GM21423 (cell line): ENCODE results near the gene CARD19.
"Not testable (repeated sequence)": the region's sequence is repeated elsewhere in the genome, so short reads cannot be mapped to it uniquely, and the experiment has no call there.

Source experiments
- ATAC-seq: cut with Tn5 transposase; IDR thresholded peaks from one replicate; pipeline ENCODE4 v1.9.1; 2021; ENCODE audit warnings: mild to moderate bottlenecking, moderate library complexity; ENCODE audit not compliant: unreplicated experiment

Gene CARD19

DNA sequence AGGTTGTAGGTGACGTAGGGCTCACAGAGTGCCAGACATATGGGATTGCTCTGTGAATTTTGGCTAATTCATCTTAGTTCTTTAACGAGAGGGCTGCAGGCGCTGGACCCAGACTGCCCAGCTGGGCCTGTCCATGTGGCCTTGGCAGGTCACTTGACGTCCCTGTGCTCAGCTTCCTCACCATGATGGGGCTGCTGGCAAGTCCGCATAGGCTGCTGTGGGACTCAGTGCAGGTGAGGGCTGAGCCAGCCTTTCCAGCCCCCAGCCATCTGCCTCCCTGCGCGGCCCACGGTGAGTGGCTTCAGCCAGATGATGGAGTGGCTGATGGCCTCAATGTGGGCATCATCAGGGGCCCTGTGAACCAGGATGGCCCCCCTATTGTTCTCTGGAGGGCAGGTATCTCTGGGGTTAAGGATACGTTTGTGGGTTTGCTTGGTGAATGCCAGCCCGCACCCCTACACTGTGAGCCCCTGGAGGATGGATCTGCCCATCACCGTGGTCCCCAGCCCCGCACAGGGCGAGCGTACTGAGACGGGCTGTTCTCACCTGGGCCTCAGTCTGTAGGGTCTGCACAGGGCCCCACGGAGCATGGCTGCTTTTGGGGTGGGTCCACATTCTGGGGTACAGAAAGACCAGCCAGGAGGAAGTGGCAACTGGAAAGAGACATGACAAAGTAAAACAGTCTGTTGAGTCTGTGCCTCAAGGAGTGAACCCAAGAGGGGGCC, 3.7 kb downstream of the CARD19 start:
- no peak for ATAC-seq

DNA sequence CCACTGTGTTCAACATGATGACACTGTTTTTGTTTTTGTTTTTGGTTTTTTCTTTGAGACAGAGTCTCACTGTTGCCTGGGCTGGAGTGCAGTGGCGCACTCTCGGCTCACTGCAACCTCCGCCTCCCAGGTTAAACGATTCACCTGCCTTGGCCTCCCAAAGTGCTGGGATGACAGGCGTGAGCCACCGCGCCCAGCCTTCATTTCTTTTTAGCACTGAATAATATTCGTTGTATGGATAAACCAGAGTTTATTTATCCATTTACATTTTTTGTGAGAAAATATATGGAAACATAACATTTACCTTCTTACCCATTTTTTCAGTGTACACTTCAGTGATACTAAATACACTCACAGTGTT, 4.2 kb downstream of the CARD19 start:
- ATAC-seq, result no peak

DNA sequence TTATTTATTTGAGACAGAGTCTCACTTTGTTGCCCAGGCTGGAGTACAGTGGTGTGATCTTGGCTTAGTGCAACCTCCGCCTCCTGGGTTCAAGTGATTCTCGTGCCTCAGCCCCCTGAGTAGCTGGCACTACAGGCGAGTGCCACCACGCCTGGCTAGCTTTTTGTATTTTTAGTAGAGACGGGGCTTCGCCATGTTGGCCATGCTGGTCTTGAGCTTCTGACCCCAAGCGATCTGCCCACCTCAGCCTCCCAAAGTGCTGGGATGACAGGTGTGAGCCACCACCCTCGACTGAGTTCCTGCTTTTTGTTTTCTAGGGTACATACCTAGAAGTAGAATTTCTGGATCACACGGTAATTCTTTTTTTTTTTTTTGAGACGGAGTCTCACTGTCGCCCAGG, 5.1 kb downstream of the CARD19 start:
- not testable (repeated sequence) for ATAC-seq

DNA sequence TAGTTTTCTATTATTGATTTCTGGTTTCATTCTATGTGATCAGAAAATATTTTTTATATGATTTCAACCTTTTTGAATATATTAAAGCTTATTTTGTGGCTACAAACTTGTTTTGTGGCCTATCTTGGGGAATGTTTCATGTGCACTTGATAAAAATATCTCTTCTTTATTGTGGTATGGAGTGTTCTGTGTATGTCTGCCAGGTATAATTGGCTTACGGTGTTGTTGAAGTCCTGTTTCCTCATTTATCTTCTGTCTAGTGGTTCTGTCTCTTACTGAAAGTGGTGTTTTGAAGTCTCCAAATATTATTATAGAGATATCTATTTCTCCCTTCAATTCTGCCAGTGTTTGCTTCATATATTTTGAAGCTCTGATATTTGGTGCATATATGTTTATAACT, 9.6 kb downstream of the CARD19 start:
- no peak for ATAC-seq

DNA sequence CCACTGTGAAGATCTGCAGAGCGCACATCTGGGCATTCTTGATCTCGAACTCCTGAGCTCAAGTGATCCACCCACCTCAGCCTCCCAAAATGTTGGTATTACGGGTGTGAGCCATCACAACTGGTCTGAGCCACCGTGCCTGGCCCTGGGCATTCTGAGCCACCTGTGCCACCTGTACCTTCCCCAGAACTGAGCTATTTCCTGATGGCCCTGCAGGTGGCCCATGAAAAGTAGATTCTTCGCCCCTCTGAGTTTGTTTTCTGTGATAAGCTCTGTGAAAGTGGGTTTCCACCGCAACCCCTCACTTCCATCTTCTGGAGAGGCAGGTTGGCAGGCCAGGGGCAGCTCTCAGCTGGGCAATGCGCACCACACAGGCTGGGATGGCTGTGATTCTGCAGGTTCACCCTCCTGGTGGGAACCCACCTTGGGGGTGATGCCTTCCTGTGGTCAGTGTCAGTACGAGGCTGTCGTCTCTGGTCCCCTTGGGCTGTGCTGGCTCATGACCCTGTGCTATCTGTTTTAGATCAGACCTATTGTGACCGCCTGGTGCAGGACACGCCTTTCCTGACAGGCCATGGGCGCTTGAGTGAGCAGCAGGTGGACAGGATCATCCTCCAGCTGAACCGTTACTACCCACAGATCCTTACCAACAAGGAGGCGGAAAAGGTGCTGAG, 11.3 kb downstream of the CARD19 start:
- ATAC-seq, result no peak

DNA sequence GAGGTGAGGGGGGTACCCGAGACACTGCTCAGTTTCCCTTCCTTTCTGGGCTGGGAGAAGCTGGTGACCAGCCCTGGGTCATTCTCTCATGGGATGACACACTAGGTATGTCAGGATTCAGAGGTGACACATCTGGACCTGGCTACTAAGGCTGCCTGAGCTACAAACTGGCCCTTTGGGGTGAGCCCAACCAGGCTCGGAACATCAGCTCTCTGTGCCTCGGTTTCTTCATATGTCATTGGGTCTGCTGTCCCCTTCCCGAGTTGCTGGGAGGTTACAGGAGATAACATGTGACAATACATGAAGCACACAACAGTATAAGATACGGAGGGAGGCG, 11.8 kb downstream of the CARD19 start:
- ATAC-seq, result no peak

DNA sequence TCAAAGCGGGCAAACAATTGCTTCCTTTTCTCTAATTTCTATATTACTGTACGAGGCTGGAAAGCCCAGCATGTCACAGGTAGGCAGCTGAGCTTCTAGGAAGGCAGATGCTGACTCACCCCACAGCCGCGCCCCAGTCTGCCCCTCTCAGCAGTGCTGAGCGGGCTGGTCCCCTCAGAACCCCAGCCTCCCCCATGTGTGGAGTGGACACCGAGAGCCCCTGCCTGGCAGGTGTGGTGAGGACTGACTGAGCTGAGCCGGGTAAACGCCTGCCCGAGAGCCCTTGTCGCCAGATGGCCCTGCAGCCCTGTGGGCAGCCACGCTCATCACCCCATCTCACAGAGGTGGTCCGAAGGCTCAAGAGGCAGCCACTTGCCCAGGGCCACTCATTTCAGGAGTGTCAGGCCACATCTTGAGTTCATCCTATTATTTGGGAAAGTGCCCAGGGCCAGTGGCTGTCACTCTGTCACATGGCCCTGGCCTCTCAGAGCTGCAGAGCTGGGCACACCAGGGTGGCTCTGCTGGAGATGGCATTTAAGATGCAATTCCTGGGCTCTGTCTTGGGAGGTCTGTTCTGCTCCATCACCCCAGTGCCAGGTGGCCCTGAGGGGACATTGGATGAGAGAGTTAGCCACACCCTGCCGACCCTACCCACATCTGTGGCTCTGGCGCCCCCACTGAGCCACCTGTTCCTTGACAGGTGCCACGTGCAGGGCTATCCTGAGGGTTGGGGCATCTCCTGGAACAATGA, 12.4 kb downstream of the CARD19 start:
- ATAC-seq, result no peak

DNA sequence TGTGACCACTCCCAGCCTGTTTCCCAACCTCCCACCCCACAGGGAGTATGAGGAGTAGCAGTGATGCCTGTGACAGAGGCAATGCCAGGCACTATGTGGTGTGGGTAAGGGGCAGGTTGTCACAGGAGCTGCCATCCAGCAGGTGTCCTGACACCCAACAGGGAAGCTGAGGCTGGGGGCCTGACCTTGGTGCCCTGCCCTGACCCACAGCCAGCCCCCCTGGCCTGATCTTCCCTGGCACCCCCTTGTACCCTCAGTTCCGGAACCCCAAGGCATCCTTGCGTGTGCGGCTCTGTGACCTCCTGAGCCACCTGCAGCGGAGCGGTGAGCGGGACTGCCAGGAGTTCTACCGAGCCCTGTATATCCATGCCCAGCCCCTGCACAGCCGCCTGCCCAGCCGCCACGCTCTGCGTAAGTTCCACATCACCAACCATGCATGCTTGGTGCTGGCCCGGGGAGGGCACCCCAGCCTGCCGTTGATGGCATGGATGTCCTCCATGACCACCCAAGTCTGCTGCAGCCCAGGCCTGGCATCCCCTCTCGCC, 14.4 kb downstream of the CARD19 start:
- ATAC-seq, result no peak

DNA sequence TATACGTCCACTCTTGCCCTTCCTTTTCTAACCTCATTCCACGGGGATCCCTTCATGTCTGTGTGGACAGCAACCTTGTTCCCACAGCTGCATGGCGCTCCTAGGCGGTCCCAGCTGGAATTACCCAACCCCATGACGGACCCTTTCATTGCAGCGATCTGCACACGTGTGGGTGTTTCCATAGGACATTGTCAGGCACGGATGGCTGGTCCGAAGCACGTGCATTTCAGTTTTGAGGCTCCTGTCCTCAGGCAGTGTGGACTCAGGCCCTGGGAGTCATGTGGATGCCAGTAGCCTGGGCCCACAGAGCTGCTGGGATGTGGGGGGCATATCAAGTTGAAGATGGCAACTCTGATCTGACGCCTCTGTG, 15.0 kb downstream of the CARD19 start:
- no peak for ATAC-seq

DNA sequence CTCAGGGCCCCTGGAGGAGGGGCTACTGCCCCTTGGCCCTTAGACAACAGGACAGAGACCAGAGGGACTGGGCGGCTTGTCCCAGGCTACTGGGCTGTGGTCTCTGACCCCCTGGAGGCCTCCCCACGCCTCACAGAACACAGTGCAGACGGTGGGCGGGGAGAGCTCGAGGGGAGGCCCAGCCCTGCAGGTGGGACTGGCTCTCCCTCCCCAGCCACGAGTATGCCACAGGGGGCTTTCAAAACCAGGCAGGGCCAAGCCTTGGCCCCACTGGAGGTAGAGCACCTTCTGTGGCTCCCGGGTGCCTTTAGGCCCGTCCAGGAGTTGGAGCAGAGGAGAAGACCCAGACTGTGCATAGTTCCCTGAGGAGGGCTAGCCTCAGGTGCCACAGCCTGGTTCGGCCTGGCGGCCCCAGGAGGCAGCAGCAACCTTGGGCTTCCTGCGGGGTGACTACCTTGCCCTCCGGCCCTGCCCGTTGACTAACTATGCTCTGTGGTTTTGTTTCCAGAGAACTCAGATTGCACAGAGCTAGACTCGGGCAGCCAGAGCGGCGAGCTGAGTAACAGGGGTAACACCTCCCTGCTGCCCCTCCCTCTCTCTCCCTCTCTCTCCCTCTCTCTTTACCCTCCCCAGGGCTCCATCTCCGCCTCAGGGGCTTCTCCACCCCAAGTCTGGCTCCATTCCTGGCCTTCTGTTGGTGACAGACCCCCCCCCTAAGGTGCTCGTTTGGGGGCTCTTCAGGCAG, 15.5 kb downstream of the CARD19 start:
- ATAC-seq, result no peak

DNA sequence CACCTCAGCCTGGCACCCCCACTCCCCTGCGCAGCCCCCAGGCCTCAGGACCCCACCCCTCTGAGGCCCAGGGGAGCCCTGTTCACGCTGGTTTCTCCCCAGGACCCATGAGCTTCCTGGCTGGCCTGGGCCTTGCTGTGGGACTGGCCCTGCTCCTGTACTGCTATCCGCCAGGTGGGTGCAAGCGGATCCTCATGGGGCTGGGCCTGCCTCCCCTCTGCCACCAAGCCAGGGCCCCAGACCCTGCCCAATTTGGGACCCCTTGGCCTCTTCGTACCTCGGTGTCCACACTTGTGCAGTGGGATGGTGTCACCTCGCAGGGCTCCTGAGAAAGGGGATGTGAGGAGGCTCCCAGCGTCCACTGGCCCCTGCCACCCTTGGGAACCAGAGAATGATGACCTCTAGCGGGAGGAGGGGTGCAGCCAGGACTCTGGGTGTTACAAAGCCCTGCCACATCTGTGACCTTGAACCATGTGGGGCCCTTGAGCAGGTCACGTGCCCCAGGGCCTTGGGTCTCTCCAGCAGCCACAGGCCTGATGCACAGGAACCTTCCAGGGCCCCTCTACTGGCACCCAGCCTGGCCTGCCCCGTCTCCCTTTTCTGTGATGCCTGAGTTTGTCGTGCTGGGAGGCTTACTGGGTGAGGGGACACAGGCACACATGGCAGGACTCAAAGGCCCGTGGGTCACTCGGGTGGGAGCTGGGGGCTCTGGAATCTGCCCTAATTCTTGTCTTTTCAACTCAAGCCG, 16.3 kb downstream of the CARD19 start:
- ATAC-seq, result no peak

DNA sequence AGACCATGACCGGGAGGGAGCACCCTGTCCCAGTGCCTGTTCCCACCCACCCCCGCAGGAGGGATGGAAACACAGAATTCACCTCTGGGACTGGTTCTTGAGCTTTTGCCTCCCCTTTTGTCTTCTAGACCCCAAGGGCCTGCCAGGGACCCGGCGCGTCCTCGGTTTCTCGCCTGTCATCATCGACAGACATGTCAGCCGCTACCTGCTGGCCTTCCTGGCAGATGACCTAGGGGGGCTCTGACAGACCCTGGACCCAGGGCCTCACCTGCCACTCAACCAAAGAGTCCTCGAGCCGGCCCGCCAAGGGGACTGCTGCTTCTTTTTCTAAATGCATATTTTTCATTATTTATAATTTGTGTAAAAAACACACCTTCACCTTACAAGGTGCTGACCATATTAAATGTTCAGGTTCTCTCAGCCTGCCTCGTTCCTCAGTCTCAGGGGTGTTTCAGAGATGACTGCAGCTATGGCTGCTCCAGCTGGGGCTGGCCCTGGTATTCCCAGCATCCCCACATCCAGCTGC, 16.9 kb downstream of the CARD19 start:
- no peak for ATAC-seq

DNA sequence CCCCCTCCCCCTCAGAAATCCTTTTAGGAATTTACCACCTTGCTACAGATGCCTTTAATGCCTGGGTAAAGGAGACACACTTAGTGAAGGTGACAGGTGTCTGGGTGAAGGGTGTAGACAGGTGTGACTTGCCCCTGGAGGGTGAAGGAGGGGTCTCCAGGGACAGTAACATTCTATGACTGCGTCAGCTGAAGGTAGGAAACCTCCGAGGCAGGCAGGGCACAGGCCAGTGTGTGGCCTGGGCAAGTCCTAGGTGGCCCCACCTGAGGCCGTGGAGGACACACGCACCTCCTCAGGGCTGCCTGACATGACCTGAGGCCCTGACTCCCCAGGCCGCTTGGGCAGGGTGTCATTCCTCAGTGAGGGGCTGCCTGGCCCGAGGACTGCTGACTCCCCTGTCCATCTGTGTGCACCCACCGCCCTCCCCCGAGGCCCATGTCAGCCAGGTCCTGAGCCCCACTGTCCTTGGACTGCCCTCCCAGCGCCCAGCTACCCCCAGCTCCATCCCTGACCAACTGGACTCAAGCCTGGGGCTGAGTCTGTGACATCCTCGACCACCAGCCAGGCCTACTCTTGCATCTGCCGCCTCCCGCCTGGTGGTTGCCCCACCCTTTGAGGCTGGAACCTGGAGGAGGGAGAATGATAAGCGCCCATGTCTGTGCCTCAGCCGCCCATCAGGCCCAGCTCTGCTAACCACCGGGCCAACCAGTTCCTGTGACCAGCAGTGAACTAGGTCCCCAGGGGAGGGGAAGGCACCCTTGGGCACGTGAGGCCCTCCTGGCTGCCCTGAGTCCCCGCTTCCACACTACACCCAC, 18.4 kb downstream of the CARD19 start:
- no peak for ATAC-seq

DNA sequence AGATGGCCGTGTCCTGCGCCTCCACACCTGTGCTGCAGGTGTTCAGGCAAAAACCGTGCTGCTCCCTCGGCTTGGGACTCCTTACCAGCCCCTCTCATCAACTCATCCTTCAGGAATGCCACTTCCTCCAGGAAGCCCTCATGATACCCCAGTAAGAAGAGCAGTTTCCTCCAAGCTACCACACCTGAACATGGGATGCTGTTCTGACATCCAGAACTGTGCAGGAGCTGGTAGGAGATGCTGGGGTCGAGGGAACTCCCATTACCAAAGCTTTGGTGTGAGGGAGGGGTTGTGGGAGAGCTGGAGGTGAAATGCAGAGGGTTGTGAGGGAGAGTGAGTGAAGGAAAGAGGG, 18.9 kb downstream of the CARD19 start:
- ATAC-seq, result no peak

DNA sequence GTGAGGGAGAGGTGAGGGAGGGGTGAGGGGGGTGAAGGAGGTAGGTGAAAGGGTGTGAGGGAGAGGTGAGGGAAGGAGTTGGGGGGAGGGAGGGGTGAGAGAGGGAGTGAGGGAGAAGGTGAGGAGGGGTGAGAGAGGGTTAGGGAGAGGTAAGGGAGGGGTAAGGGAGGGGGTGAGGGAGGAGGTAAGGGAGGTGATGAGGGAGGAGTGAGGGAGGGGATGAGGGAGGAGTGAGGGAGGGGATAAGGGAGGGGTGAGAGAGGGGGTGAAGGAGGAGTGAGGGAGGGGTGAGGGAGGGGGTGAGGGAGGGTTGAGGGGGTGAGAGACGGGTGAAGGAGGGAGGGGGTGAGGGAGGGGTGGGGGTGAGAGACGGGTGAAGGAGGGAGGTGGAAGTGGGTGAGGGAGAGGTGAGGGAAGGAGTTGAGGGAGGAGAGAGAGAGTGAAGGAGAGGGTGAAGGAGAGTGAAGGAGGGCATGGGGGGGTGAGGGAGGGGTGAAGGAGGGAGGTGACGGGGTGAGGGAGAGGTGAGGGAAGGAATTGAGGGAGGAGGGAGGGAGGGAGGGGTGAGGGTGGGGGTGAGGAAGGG, 19.6 kb downstream of the CARD19 start:
- no peak for ATAC-seq

DNA sequence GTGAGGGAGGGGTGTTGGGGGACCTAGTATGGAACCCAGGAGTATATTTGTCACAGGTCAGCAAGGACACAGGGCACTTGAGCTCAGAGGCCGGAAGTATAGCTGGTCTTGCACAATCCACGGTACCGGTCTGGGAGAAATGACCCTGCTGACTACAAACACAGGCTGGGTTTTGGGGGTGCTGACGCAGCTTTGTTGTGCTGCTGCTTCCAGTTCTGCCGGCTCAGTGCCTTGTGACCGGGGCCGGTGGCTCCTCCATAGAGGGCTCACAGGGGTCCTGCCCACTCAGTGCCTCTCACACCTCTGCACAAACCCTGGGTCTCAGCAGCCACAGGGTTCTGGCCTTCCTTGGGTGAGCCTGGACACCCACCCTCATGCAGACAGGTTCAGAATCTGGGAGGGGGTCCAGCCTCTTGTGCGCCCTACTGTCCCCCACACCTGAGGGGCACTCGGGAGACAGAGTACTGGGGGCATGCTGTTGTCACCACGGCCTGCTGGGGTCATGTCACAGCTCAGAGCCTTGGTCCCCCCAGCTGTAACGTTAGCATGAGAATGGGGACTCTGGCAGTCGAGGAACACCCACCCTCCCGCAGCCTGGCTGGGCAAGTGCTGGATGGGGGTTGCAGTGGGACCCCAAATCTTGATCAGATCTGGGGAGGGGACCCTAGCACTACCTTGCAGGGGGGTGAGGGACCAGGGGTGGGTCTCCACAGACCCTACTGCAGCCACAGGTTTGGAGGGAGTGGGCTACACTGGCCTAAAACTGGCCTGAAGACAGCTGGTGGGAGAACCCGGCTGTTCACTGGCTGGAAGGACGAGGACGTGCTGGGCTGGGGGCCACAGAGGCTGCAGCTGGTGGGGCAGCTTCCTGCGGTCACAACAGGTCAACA, 20.3 kb downstream of the CARD19 start:
- no peak for ATAC-seq

DNA sequence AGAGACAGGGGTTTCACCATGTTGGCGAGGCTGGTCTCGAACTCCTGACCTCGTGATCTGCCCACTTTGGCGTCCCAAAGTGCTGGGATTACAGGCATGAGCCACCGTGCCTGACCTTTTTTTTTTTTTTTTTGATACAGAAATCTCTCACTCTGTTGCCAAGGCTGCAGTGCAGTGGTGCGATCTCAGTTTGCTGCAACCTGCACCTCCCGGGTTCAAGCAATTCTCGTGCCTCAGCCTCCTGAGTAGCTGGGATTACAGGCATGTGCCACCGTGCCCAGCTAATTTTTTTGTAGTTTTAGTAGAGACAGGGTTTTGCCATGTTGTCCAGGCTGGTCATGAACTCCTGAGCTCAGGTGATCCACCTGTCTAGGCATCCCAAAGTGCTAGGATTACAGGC, 21.5 kb downstream of the CARD19 start:
- ATAC-seq, result not testable (repeated sequence)
